Dedifferentiated amniotic fluid mesenchymal stem cell (primary cell): ENCODE results near the gene GNPTG.

Experiments
- DNase-seq: peaks from one replicate; pipeline ENCODE4 v3.0.0-alpha.2; 2016; ENCODE audit errors: extremely low spot score

The GNPTG gene

DNA sequence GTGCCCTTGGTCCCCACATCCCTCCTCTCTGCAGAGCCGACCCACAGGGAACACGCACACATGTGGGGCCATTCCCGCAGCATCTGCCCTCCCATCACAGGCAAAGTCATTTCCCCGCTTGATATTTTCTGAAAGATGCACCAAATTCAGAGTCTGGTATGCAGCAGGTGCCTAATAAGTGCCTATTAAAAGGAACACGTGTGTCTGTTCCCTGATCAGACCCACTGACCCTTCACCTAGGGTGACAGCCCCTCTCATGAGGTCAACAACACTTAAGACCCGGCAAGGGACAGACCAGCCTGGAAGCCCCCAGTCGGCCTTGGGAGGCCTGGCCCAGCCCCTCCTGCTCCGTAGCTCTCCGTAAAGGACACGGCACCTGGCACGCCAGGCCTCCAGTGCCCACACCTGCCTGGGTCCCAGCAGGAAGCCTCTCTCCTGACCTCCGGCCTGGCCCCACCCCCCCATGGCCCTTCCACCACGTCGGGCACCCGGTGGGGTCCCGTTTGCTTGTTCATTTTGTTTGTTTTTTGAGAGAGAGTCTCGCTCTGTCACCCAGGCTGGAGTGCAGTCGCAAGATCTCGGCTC is 42.7 kb downstream of the GNPTG start:
- DNase-seq, result no peak

GRCh38 chr16:1395444-1396031 is 43.8 kb downstream of the GNPTG start:
- DNase-seq, result no peak

GRCh38 chr16:1397779-1398178 is 46.0 kb downstream of the GNPTG start:
- DNase-seq, result no peak

DNA sequence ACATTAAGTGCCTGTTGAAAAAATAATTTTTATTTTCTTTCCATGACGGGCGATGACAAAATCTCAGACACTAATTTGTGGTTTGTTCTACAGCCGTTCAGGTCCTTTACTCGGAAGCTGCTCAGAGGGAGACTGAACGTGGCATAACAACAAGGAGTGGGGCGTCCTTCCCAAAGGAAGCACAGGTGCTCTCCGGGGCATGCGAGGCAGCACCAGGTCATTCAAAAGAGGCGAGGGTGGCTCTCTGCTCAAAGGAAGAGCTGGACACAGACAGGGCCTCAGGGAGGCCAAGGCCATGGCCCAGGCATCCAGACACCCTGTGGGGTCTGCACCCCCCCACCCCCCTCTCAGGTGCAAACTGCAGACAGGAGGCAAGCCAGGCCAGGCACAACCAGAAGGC is 46.6 kb downstream of the GNPTG start:
- no peak for DNase-seq

DNA sequence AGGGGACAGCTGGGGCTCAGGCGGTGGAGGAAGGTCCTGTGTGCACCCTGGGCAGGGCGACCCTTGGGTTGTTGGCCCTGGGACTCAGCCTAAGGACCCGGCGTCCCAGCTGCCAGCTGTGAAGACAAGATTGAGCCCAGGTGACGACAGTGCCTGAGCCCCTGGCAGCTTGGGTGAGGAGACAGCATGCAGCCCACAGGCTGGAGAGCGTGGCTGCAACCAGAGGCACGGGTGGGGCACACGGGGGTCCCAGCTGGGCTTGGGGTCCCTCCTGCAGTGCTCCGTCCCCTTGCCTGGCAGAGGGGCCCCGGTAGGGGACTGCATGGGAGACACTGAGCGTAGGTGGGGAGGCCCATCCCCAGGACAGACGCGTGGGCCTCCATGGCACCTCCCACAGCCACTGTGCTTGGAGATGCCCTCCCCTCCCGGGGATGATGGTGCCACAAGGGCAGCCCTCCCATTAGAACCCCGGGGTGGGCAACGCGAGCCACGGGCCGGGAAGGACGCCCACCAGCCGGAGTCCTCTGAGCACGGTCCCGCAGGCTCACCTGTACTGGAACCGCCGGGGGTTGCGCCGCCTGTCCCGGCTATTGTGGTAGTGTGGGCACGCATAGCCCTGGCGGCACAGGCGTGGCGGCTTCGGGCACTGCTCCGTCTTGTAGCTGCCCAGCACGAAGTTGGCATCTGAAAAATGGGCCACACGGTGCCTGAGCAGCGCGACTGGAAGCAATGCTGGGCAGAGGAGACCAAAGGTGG is 47.3 kb downstream of the GNPTG start:
- no peak for DNase-seq

DNA sequence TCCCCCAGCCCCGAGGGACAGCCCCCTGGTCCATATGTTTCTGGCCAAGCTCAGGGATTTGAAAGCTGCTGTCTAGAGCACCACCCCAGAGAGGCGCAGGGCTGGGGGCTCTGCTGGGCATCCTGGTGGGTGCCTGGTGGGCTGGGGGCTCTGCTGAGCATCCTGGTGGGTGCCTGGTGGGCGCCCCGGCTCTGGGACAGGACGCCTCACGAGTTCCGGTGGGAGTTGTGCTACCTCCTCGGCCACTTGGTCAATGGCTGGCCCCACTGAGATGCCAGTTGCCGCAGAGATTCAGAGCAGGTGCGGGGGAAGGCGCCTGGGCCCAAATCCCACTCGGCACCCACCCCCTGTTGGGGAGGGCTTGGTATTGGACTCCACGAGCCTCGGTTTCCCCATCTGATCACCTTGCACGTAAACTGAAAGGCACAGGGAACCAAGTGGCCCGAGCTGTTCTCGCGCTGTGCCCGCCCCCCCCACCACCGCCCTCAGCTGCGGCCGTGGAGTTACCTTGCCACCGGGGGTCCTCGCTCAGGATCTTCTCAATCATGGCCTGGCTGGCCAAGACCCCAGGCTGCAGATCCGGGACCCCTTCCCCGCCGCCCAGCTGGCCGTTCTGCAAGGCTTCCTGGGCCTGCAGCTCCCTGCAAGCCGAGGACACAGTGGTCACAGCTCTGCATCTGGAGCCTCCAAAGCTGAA is 49.5 kb downstream of the GNPTG start:
- DNase-seq, result no peak

GRCh38 chr16:1401758-1402154 is 50.0 kb downstream of the GNPTG start:
- DNase-seq, result no peak

DNA sequence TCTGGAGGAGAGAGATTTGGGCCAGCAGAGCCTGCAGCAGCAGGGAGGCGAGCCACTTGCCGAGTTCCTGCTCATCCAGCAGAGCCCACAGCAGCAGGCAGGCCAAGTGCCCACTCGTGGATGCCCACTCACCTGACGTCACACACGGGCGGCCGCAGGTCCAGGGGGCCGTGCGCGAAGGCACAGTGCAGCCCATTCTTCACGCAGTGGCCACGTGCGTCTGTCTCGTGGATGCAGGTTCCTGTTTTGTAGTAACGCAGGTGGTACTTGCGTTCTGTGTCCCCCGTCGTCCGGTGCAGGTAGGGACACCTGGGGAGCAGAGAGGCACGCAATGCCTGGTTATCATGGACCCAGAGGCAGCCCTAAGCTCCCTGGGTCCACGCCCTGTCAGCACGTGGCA is 51.3 kb downstream of the GNPTG start:
- no peak for DNase-seq

- DNase-seq, result no peak
Observed at GRCh38 chr16:1403733-1404132, 52.0 kb downstream of the GNPTG start.

DNA sequence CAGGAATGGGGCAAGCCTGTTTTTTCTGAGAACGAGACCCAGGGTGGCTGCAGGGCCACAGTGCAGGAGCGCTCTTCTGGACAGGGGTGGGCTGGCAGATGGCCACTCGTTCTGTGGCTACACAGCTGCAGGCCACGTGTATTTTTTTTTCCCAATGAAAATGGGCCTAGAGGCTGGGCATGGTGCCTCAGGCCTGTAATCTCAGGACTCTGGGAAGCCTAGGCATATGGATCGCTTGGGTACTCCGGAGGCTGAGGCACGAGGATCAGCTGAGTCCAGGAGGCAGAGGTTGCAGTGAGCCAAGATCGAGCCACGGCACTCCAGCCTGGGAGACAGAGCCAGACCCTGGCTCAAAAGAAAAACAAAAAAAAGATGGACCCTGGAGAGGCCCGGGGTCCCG is 56.0 kb downstream of the GNPTG start:
- DNase-seq, result no peak

DNA sequence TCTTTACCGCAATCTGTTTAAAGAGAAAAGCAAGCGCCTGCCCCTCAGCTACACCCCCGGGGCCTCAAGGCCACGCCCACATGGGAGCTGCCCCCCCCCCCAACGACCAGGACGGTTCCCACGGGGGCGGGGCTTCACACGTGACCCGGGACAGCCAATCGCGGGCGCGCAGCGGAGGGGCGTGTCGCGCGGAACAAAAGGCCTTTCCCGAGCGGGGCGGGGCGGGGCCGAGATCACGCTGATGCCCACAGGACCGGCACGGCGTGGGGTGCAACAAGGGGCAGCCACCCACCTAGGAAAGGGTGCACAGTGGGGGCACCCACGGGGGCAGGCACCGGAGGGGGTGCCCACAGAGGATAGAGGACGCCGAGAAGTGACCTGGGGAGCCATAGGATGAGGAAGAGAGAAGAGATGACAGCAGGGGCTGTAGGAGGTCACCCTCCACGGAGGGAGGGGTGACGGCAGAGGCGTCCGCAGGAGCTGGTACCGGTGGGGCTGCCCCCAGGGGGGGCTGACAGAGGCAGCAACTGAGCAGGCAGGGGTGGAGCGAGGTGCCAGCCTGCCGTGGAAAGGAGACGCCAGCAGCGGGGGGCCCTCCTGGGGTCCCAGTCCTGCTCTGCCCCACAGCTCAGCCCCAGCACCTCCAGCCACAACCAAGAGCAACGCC is 56.6 kb downstream of the GNPTG start:
- peak; percentile 79 for DNase-seq

DNA sequence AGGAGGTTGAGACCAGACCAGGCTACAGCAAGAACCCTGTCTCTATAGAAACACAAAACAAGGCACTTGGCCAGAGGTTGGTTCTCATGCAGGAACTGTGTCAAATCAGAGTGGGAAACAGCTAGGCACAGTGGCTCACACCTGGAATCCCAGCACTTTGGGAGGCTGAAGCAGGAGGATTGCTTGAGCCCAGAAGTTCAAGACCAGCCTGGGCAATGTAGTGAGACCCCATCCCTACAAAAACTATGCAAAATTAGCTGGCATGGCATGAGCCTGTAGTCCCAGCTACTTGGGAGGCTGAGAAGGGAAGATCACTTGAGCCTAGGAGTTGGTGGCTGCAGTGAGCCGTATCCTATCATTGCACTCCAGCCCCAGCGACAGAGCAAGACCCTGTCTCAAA is 61.1 kb downstream of the GNPTG start:
- no peak for DNase-seq
